SKM-1 (cell line): ENCODE results near the gene TTC28.

Experiments
- DNase-seq: peaks from one replicate; lab custom pipeline; 2025; ENCODE audit not compliant: unreplicated experiment; lab: John Stamatoyannopoulos, UW

TTC28 gene

DNA sequence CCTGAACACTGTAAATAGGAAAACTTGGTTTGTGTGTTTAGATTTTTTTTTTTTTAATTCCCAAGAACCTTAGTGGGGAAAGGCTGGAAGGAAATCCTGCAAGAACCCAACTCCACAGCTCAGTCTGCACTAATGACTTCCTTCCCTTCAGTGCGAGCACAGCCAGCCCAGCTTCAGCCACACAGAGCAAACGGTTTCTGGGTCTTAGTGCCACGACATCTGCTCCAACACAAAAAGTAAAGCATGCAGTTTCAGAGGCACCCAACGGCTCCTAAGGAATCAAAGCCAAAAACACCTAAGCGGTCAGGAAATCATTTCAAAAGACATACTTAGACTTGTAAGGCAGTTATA, 236.1 kb downstream of the TTC28 start:
- DNase-seq, result peak; percentile 72

DNA sequence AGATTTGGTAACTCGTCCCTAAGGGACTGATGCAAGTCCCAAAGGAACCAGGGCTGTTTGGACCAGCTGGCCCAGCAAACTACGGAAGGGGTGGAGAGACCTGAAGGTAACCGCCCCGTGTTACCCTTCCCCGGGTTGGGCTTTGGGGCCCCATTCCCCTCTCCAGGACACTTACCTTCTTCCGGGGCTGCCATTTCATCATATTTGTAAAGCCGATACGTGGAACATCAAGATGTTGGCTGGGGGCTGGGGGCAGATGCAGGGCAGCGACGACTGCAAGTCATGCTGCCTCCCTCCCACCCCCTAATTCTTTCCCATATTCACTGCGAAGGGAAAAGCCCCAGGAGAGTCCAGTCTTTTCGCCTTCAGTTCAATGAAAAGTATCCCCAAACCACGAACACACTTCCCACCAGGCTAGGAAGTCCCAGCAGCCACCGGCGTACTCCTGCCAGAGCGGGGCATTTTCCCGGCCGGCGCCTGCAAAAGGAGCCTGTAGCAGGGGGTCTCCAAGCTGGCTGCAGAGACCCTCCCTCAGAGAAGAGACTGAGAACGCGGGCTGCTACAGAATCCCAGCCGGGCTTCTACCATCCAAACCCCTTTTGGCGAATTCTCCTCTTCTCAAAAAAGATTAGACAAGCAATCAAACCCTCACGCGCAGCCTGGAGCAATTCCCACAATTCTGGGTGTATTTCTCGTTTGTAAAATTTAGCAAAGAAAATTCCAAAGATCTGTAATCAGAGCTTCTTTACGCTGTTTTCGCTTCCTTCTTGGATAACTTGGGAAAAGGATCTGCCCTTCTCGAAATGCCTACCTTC, 236.7 kb downstream of the TTC28 start:
- DNase-seq, result peak; percentile 39

DNA sequence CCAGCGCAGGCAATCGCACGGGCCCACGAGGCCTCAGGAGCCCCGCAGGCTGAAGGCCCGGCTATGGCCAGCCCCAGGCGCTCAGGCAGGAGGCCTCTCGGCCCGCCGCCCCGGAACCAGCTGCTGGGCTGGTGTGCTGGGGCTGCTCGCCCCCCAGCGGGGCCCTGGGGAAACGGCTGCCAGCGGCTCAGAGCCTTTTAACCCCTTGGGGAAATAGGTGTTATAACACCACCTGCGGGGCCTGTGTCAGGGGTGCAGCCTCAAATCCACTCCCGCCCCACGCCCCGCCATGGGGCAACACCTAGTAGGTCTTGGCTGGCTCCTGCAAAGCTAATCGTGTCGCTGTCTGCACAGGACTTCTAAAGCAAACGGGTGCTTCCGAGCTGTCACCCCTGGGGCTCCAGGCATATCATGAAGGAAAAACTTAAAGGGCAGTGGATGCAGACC, 237.4 kb downstream of the TTC28 start:
- DNase-seq, result peak; percentile 44

DNA sequence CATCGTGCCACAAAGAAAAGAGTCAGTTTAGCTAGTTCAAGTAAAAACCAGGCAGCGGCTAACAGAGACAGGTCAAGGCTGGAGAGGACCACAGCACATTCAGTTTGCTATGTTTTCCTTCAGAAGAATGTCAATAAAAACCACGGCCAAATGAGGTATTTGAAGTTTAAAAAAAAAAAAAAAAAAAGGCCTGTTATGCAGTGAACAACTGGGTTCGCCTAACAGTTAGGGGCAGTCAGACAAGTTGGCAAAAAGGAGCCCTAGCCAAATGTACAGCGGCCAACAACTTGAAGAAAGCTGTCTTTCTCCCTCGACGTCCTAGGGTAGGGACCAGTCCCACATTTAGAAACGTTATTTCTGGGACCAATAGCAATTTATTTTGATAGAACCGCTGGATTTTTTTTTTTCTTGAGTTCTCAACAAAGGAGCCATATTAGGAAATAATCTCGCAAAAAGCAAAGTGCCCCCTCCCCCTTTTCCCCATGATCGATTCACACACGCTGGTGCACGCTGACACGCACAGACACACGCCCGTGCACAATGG, 237.8 kb downstream of the TTC28 start:
- DNase-seq, result no peak

DNA sequence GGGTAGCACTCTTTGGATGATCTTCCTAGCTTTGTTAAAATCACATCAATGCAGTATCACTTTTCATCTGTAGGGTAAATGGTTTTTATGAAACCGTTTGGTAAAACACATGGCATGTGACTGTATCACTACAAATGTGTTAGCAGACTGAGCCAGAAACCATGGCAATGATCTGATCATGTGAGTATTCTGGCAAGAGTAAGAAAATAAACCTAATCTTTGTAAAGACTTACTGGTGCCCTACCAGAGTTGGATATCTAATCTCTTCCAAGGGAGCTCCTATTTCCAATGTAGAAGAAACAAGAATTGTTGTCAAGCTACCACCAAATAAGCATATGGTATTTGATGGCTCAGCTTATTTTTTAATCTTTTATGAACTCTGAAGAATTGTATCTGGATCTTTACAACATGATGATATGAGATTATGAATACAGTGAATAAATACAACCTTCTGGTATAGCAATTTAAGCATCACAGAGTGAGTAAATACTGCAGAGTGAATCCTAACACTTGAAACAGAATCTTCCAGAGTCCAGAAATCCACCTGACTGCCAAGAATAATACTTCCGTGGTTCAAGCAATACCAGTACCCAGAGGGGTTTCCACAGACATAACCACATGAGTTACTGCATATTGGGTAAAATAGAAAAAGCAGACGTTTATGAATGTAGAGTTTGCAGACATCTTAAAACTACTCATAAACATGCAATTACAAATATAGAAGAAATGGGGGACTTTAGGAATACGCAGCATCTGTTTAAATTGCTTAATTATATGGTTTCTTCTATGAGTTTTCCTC, 238.8 kb downstream of the TTC28 start:
- no peak for DNase-seq

DNA sequence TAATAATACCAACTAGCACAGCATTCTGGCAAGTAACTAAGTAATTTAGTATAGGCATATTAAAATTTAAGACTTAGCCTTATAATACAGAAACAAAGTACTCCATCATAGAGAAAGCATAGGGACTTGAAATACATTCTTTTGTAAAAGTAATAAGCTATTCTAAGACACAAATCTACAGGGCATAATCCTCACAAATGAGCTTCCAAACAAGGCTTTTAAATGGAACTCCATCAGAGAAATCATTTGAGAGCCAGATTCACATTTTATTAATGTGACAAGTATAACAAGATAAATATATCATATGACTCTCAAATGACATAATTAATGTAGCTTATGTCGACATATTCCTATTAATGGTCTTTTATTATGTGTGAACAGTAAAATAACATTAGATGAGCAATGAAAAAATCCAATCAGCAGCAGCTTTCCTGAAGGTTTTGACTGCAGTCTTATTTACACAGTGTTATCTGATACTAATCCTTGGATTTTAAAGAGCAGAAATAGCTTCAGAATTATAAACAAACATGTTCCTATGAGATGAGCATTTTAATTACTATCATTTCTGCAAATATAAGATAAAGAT, 241.4 kb downstream of the TTC28 start:
- no peak for DNase-seq

DNA sequence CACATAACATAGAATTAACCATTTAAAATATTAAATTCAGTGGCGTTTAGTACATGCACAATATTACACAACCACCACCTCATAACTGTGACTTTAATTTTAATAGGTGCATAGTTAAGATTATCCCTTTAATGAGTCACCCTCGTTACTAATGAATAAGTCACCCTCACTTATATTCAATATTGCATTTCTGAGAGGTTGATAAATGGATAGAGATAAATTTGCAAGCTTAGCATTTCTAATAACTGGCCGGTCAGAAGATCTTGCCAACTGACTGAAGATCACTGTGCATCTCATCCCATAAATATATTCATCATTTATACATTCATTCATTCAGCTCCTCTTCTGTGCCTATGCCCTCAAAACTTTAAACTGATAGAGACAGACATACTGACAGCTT, 243.7 kb downstream of the TTC28 start:
- DNase-seq, result no peak

DNA sequence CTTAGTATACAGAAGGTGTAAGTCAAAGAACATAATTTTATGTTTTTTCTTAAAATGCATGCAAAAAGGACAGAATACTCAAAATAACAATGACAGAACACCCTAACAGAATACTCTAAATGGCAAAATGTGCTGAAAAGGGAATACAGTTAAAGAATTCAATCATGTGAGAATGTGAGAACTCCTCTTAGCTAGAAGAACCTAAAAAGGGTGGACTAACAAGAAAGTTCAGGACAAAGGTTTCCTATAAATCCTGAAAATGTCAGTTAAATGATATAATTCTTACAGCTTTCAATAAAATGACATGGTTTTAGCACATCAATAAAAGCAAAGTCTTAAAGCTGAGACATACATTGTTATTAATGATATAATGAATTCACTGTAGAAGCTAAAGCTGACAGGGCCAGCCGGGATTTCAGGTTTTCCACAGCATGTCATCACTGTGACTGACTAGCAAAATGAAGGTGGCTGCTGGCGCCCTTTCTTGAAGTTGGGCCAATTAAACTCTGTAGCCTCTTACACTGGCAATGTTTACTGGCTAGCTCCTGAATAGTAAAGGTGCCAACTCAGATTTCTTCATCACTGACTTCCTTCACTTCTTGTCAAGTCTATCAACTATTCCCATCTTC, 244.4 kb downstream of the TTC28 start:
- DNase-seq, result no peak

DNA sequence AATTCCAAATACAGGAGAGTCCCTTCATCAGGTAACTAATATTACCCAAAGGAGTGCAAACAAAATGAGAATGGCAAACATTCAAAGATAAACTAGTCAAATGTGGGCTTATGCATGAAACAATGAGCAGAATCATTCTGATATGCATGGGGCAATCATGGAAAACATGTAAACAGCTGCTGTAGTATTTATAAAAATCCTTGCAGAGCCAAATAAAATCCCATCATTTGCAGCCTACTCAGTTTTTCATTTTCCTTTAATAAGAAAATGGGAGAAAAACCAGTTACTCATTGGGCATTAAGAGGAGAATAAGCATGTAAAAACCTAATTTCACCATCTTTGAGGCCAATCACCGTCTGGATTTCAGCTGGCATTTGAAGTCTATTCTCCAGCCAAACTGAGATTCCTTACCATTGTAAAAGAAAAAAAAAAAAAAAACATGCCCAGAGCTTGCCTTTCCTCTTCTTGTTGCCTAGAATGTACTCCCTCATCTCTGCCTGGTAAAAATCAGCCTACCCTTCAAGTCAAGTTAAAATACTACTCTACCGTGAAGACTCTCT, 249.1 kb downstream of the TTC28 start:
- no peak for DNase-seq

DNA sequence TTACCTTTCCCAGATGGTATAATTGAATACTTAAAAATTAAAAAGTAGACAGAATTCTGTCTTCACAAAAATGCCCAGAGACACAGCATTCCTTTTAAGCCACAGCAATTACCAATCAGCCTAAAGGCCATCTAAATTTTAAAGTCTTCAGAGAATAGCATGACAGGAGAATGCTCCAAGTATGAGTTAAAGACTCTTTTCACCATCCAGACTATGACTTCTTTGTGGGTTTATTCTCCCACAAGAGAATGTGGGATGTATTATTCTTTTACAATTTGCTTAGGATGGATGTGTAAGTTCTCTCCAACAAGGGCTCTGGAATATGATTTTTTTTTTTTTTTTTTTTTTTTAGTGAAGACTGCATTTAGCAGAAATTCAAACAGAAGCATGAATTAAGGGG, 249.9 kb downstream of the TTC28 start:
- DNase-seq, result no peak

DNA sequence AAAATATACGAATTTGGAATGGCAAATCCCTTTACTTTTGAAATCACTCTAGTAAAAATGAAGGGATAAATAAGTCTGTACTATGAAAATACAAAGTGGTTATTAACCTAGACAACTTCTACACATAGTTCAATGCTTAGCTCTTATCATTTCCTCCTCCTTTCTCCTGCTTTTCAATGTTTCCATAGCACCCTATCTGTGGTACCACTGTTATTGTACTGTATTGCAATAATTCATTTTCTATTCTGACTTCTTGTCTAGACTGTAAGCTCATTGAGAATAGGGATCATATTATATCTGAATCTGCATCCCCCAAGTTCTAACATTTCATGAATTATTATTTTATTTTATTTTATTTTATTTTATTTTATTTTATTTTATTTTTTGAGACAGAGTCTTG, 251.4 kb downstream of the TTC28 start:
- no peak for DNase-seq

DNA sequence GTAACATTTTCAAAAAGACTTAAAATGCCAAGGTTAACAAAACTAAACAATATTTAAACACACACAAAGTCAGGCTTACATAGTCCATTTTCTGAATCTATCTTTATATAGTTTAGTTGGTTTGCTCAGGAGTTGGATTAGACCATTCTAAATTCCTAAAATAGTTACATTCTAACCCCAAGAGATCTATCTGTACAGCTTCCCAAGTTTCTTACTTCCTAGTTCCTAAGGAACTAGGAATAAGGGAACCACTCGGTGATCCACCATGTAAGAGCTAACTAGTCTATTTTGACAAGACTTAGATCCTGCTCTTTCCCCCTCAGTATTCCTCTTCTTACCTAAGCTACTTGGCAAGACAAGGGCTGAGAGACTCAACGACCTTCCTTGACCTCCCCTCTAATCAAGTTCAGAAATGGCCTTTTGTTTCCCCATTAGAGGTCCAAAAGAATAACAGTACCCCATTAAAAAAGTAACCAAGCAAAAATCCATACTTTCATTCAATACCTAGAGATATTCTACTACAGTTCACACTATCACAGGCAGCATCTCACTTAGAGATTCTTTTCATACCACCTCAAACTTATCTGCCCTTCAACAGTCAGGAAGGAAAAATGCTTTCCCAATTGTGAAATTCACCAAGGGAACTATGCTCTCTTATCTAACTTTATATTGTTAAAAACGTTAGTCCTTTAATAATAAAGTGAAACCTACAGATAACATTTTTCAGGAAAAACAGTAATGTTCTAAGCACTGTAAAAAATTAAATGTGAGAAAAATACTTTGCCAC, 253.1 kb downstream of the TTC28 start:
- DNase-seq, result no peak

DNA sequence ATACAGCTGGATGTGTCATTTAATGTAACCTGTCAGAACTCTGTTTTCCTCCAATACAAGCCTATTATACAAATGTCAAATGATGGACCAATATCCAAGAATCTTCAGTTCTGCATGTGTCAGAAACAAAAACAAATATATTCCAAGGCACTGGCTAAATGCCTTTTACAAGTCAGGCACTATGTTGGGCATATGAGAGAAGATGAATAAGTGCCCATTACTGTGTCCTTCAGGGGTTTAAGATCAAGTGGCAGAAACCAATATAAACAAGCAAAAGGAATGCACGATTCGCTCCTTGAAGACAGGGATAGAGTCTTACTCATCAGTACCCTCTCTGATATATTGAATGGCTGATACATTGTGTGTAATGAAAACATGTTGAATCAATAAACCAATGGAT, 254.4 kb downstream of the TTC28 start:
- no peak for DNase-seq

DNA sequence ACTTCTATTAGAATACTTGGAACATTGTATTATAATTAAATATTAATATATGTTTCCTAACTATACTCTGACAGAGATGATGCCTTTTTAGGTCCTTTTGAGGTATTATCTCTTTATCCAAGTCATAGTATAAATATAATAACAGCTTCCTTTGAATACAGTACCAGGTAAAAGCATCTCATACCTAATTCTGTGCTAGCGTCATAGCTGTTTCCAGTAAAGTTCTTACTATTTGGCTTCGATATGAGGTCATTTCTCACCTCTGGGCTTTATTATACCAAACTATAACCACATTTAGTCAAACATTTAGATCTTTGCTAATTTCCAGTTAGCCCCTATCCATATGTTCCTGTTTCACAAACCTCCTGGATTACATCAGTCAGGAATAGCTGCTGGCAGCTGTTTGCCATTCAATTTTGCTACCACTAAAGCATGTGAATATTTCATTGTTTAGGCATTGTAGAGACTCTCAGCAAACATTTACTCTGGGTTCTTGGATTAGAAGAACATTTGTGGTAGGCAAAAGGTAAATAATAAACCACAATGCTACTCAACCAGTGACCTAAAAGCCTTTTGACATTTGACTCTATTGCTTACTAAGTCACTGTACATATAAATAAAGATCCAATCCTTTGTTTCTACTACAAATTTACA, 255.1 kb downstream of the TTC28 start:
- DNase-seq, result no peak

DNA sequence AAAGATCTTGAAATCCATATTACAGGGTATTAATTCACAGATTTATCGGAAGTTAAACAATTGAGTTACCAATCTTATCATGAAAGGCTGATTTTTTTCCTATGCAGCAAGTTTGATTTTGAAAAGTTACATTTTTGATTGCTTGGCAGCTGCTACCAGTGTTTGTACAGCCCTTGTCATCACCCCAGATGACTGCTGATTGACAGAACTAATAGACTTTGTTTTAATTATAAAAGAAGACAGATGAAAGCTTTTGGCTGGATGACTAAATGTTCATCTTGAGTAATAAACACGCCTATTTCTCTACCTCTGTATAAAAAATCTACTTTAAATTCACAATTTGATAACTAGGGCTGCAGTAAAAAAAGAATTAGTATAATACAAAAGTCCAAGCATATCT, 259.7 kb downstream of the TTC28 start:
- no peak for DNase-seq

DNA sequence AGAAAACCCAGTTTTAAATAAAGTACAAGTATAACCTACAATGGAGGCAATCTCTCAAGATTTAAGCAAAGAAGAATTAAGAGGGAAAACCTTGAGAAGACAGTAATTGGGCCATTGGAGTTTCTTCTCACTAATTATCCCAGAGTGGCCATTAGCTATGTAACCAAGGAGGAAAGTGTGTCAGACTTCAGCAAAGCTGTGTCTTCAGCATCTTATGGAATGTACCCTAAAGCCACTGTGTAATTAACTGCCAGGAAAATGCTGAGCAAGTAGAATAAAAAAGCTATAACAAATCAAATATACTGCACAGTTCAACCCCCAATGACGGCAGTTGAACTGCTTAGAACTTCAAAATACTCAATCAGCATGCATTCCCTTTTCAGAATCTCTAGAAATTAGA, 261.6 kb downstream of the TTC28 start:
- DNase-seq, result no peak

DNA sequence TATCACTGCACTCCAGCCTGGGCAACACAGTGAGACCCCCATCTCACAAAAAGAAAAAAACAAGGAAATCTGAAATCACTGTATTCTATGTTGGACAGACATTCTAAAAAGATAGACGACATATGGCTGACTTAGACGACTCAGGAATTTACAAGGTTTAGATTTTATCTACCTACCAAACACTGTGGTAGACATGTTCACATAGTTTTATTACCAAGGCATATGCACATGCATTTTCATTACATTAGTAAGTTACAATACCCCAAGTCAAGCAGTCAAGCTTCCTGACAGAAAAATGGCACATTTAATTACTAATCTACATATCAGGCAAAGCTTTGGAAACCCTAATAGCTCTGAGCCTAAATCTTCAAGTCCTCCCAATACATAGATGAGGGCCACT, 262.2 kb downstream of the TTC28 start:
- DNase-seq, result no peak

DNA sequence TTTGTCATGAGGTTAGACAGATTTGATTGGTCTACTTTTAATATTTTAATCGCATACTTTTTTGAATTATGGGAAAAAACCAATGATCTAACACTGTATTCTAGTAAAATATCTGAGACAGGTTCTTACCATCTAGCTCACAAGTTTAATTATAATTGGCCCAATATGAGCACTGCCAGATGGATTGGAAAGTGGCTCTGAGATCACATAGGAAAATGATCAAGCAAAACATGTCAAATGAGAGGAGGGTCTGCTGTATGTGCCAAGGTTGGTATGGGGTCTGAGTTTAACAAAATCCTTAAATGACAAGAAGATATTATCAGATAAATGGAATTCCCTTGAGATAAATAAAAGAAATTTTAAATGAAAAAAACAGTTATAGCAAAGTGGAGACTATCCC, 264.7 kb downstream of the TTC28 start:
- no peak for DNase-seq

DNA sequence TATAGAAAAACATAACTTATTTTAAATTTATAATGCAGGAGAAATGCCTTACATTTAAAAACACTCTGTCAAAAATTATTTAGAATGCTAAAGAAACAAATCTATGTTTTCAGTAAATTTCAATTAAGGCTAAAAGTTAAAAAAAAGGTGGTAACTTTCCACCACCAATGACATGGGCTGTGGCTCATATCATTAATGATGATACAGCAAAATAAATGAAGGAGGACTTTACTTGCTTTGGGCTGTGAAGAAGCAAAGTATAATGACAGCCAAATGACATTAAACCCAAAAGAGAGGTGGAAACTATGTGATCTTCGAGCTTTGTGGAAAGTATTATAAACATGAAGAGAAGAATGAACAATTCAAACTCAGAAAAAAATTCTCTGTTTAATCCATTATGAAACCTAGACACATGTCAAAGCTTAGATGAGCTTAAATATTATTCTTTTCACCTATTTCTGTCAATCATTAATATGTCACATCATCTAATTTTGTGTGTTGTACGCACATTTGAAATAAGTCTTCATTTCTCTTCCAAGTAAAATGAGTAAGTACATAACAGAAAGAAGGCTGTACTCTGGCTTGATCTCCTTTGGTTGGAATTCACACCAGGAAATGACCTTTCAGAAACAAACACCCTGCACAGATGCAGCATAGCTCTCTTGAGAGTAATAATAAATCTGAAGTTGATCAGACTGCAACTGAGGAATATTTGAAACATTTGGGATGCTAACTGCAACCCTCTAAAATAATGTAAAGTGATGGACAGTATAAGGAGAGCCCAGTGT, 265.8 kb downstream of the TTC28 start:
- no peak for DNase-seq
